ENCODE measurements around the gene TMEM225B.
"Not testable (repeated sequence)": the region's sequence is repeated elsewhere in the genome, so short reads cannot be mapped to it uniquely, and the experiment has no call there.

Gene TMEM225B

GRCh38 chr7:99562832-99563231, 35.2 kb upstream of the TMEM225B start:
- DNase-seq (ENCODE audit: insufficient read length, low spot score) (no peak), FAIRE-seq (no peak)
- TF ChIP-seq, protein P1, sequence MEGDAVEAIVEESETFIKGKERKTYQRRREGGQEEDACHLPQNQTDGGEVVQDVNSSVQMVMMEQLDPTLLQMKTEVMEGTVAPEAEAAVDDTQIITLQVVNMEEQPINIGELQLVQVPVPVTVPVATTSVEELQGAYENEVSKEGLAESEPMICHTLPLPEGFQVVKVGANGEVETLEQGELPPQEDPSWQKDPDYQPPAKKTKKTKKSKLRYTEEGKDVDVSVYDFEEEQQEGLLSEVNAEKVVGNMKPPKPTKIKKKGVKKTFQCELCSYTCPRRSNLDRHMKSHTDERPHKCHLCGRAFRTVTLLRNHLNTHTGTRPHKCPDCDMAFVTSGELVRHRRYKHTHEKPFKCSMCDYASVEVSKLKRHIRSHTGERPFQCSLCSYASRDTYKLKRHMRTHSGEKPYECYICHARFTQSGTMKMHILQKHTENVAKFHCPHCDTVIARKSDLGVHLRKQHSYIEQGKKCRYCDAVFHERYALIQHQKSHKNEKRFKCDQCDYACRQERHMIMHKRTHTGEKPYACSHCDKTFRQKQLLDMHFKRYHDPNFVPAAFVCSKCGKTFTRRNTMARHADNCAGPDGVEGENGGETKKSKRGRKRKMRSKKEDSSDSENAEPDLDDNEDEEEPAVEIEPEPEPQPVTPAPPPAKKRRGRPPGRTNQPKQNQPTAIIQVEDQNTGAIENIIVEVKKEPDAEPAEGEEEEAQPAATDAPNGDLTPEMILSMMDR (IDR thresholded peaks at IDR 0.05; ENCODE audit: insufficient read depth, missing control alignments): no peak

GRCh38 chr7:99563650-99564049, 34.4 kb upstream of the TMEM225B start:
- TF ChIP-seq, protein P1 (IDR thresholded peaks at IDR 0.05; ENCODE audit: insufficient read depth, missing control alignments): no peak

DNA sequence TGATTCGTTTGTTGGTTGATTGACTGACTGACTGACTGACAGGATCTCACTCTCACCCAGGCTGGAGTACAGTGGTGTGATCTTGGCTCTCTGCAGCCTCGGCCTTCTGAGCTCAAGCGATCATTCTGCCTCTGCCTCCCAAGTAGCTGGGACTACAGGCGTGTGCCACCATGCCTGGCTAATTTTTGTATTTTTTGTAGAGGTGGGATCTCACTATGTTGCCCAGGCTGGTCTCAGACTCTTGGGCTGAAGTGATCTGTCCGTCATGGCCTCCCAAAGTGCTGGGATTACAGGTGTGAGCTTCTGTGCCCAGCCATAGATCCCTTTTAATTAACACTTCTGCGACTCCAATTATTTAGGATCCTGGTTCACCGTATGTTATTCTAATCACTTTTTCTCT, 29.3 kb upstream of the TMEM225B start:
- not testable (repeated sequence) for DNase-seq (ENCODE audit: insufficient read length, low spot score); FAIRE-seq

More at GRCh38 chr7:99563650-99564049, 34.4 kb upstream of the TMEM225B start:
- FAIRE-seq (no peak), DNase-seq (ENCODE audit: insufficient read length, low spot score) (no peak)

DNA sequence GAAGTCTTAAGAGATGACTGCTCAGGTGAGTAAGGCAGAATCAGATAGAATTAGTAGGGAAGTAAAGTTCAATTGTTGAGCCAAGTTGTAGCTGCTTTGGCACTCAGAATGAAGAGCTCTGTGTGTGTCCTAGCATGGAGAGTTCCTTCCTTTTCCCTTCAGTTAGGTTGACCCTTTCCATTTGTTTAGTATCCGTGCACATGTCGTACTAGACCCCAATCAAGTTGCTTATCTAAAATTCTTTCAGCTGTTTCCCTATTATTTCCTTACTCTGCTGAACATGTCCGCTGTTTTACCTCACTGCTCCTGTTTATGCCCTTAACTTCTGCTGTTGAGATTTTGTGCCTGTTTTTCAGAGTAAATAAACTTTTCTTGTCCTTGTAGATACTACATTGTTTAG, 26.3 kb upstream of the TMEM225B start:
- TF ChIP-seq, protein P1 (IDR thresholded peaks at IDR 0.05; ENCODE audit: insufficient read depth, missing control alignments): no peak
- DNase-seq (ENCODE audit: insufficient read length, low spot score) (no peak), FAIRE-seq (no peak)

DNA sequence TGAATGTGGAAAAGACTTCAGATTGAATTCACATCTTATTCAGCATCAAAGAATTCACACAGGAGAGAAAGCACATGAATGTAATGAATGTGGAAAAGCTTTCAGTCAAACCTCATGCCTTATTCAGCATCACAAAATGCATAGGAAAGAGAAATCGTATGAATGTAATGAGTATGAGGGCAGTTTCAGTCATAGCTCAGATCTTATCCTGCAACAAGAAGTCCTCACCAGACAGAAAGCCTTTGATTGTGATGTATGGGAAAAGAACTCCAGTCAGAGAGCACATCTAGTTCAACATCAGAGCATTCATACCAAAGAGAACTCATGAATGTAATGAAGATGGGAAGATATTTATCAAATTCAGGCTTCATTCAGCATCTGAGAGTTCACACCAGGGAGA, 24.8 kb upstream of the TMEM225B start:
- no peak for FAIRE-seq
- TF ChIP-seq, protein P1 (IDR thresholded peaks at IDR 0.05; ENCODE audit: insufficient read depth, missing control alignments): no peak

DNA sequence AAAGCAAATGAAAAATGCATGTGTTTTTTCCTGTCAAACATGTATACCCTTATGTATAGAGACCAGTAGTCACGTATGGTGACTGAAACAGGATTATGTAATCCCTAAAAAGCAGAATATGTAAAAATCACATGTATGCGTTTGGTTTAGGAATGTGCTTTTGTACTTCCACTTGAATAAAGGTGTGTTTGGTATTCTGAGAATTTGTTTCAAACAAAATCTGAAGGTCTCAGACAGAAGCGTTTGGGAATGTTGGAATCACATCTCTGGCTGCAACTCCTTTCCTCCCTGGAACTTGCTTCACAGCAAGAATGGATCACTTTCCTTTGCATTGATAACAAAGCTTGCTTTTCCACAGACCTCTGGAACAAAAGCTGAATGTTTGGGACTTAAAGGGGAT, 21.8 kb upstream of the TMEM225B start:
- DNase-seq (ENCODE audit: insufficient read length, low spot score) (no peak), FAIRE-seq (no peak)
- TF ChIP-seq, protein P1 (IDR thresholded peaks at IDR 0.05; ENCODE audit: insufficient read depth, missing control alignments): no peak

More for the DNA sequence above, 24.8 kb upstream of the TMEM225B start:
- DNase-seq (ENCODE audit: insufficient read length, low spot score): no peak

GRCh38 chr7:99579281-99579955, 18.6 kb upstream of the TMEM225B start:
- TF ChIP-seq, protein P1 (IDR thresholded peaks at IDR 0.05; ENCODE audit: insufficient read depth, missing control alignments): no peak
- no peak for FAIRE-seq
- no peak for DNase-seq (ENCODE audit: insufficient read length, low spot score)

Data from D721Med (cell line).